K562 (cell line): ENCODE results near the gene NDUFB7. TPM values are rescaled to one million over a fixed set of nuclear protein-coding genes. Genes with fewer than 3 reads are reported as not detected.

ENCODE experiments used
- CBX1 ChIP-seq: sonication (generic); IDR thresholded peaks from 2 replicates; pipeline ENCODE4 v1.6.1; 2016; ENCODE audit warnings: antibody characterized with exemption, low read depth, mild to moderate bottlenecking
- FOXA1 ChIP-seq: fragments of 450-650 bp; IDR thresholded peaks from 2 replicates; pipeline ENCODE4 v1.6.1; 2016; ENCODE audit warnings: mild to moderate bottlenecking, borderline replicate concordance
- FOXP1 ChIP-seq: sonication (generic); formaldehyde crosslinking; IDR thresholded peaks from 2 replicates; pipeline ENCODE4 v1.8.0; 2022; ENCODE audit warnings: mild to moderate bottlenecking, missing genetic modification reagents
- GMEB1 ChIP-seq: fragments of 250-450 bp; sonication (Bioruptor Pico); IDR thresholded peaks from 2 replicates; pipeline ENCODE4 v1.4.0; 2020; ENCODE audit warnings: mild to moderate bottlenecking
- IRF2 ChIP-seq: sonication (generic); formaldehyde crosslinking; IDR thresholded peaks from 2 replicates; pipeline ENCODE4 v1.8.1; 2022; ENCODE audit warnings: mild to moderate bottlenecking, missing genetic modification reagents
- KAT2B ChIP-seq: IDR thresholded peaks from one replicate; pipeline ENCODE4 v1.6.1; 2012; ENCODE audit warnings: low read depth, mild to moderate bottlenecking, control low read depth, inconsistent platforms, low read length, moderate library complexity
- NFE2 ChIP-seq: IDR thresholded peaks from 2 replicates; pipeline ENCODE4 v1.6.1; 2014; ENCODE audit warnings: antibody characterized with exemption, low read depth
- NFIC ChIP-seq: fragments of 450-650 bp; IDR thresholded peaks from 2 replicates; pipeline ENCODE4 v1.6.1; 2017; ENCODE audit warnings: mild to moderate bottlenecking, inconsistent platforms
- PHF8 ChIP-seq: fragments of 200-600 bp; sonication (generic); IDR thresholded peaks from 2 replicates; pipeline ENCODE4 v1.6.1; 2012; ENCODE audit warnings: mixed run types, mild to moderate bottlenecking, inconsistent platforms, low read length, moderate library complexity, borderline replicate concordance
- PHTF2 ChIP-seq: fragments of 250-450 bp; sonication (Bioruptor Pico); IDR thresholded peaks from 2 replicates; pipeline ENCODE4 v1.5.0; 2021; ENCODE audit warnings: mild to moderate bottlenecking
- POLR3A ChIP-seq: IDR thresholded peaks from 2 replicates; pipeline ENCODE4 v1.6.1; 2011; ENCODE audit warnings: borderline replicate concordance, mild to moderate bottlenecking, moderate library complexity; ENCODE audit not compliant: insufficient read length, insufficient read depth; ENCODE audit errors: extremely low read depth
- RBM34 ChIP-seq: fragments of 200-400 bp; formaldehyde crosslinking; IDR thresholded peaks from 2 replicates; pipeline ENCODE4 v1.6.1; 2018; ENCODE audit warnings: low read length, borderline replicate concordance; ENCODE audit not compliant: insufficient read depth
- SRSF1 ChIP-seq: fragments of 200-400 bp; formaldehyde crosslinking; IDR thresholded peaks from 2 replicates; pipeline ENCODE4 v1.6.1; 2017; ENCODE audit warnings: mild to moderate bottlenecking, low read depth, low read length, moderate library complexity
- TEAD2 ChIP-seq: fragments of 450-650 bp; IDR thresholded peaks from 2 replicates; pipeline ENCODE4 v1.6.1; 2016; ENCODE audit warnings: missing genetic modification characterization, control low read depth, missing compliant biosample characterization
- TFAM ChIP-seq: fragments of 250-450 bp; sonication (Bioruptor Pico); conservative IDR thresholded peaks from 2 replicates; pipeline ENCODE4 v1.5.0; 2021; ENCODE audit warnings: mild to moderate bottlenecking, moderate library complexity
- TFAP4 ChIP-seq: sonication (generic); formaldehyde crosslinking; IDR thresholded peaks from 2 replicates; pipeline ENCODE4 v1.8.0; 2022; ENCODE audit warnings: missing genetic modification reagents, mild to moderate bottlenecking, moderate library complexity, borderline replicate concordance
- THAP7 ChIP-seq: fragments of 250-450 bp; sonication (Bioruptor Pico); IDR thresholded peaks from 2 replicates; pipeline ENCODE4 v1.5.0; 2021
- ZBTB1 ChIP-seq: sonication (generic); formaldehyde crosslinking; IDR thresholded peaks from 2 replicates; pipeline ENCODE4 v1.8.1; 2023; ENCODE audit warnings: missing genetic modification reagents, low read depth, mild to moderate bottlenecking, borderline replicate concordance
- ZNF282 ChIP-seq: sonication (generic); formaldehyde crosslinking; IDR thresholded peaks from 2 replicates; pipeline ENCODE4 v1.8.1; 2023; ENCODE audit warnings: missing genetic modification reagents
- ZNF518B ChIP-seq: fragments of 250-450 bp; sonication (Bioruptor Pico); IDR thresholded peaks from 2 replicates; pipeline ENCODE4 v1.5.0; 2021; ENCODE audit warnings: mild to moderate bottlenecking, moderate library complexity
- polyA plus RNA-seq, 8 experiments: library from polyadenylated mRNA; depleted of rRNA in 4 of 8; stranded (reverse) in 5 of 8; unstranded in 3 of 8; fragments of >200 nt; fragmentation: Nextera tagmentation in 2 of 8; fragmentation: Illumina TruSeq in 1 of 8; extraction: Ambion mirVana in 2 of 8; extraction: Trizol in 1 of 8; gene quantifications; 2 replicates each; pipeline versions ENCODE4 v1.2.1 to v1.2.3, GENCODE V29; 2011 to 2014; ENCODE audit warnings: inconsistent platforms in 1 of 8, missing spikeins in 1 of 8
- total RNA-seq, 7 experiments: library from RNA; depleted of rRNA in 6 of 7; stranded (reverse); fragments of >200 nt in 6 of 7; fragmentation: Illumina TruSeq in 2 of 7; extraction: Trizol in 2 of 7; gene quantifications; 2 replicates each; pipeline versions ENCODE4 v1.2.1 to v1.2.3, GENCODE V29; 2011 to 2021; ENCODE audit warnings: low replicate concordance in 1 of 7

The NDUFB7 gene
- total and polyA plus RNA-seq, 9 of the 15 experiments (the other 6 are each of a cell fraction or from before 2014, with no cell fraction given), result 14.9 to 842 (median 137) TPM

GRCh38 chr19:14517840-14518505 lies 53.9 kb downstream of the NDUFB7 start, which contains the start of gene DNAJB1 (continued):
- TF ChIP-seq GMEB1 (no peak), TFAP4 (CRISPR knock-in tag) (peak; percentile 54), NFE2 (no peak), ZNF518B (CRISPR knock-in tag) (no peak), POLR3A (no peak), IRF2 (CRISPR knock-in tag) (no peak; the same call in 1 of the 2 replicates), TFAM (CRISPR knock-in tag) (no peak), KAT2B (no peak), PHTF2 (CRISPR knock-in tag) (no peak; the same call in 1 of the 2 replicates), FOXP1 (CRISPR knock-in tag) (peak; percentile 87), CBX1 (peak; percentile 87; the same call in 1 of the 2 replicates), TEAD2 (tag) (no peak), RBM34 (0 out of 2 replicates have a peak, but pooled peaks have one; percentile 48), ZNF282 (CRISPR knock-in tag) (peak; percentile 70; the same call in 1 of the 2 replicates), ZBTB1 (CRISPR knock-in tag) (peak; percentile 76; the same call in 1 of the 2 replicates), SRSF1 (no peak), FOXA1 (no peak), PHF8 (peak; percentile 95), NFIC (no peak), THAP7 (CRISPR knock-in tag) (peak; percentile 85)
